NCI-H1930 (cell line): ENCODE data around the gene NUFIP2.
"Not testable (repeated sequence)": the region's sequence is repeated elsewhere in the genome, so short reads cannot be mapped to it uniquely, and the experiment has no call there.

ENCODE experiments used
- DNase-seq, 2 experiments: peaks; one replicate each; lab custom pipeline; 2025; lab: John Stamatoyannopoulos, UW

The NUFIP2 gene, protein sequence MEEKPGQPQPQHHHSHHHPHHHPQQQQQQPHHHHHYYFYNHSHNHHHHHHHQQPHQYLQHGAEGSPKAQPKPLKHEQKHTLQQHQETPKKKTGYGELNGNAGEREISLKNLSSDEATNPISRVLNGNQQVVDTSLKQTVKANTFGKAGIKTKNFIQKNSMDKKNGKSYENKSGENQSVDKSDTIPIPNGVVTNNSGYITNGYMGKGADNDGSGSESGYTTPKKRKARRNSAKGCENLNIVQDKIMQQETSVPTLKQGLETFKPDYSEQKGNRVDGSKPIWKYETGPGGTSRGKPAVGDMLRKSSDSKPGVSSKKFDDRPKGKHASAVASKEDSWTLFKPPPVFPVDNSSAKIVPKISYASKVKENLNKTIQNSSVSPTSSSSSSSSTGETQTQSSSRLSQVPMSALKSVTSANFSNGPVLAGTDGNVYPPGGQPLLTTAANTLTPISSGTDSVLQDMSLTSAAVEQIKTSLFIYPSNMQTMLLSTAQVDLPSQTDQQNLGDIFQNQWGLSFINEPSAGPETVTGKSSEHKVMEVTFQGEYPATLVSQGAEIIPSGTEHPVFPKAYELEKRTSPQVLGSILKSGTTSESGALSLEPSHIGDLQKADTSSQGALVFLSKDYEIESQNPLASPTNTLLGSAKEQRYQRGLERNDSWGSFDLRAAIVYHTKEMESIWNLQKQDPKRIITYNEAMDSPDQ

DNA sequence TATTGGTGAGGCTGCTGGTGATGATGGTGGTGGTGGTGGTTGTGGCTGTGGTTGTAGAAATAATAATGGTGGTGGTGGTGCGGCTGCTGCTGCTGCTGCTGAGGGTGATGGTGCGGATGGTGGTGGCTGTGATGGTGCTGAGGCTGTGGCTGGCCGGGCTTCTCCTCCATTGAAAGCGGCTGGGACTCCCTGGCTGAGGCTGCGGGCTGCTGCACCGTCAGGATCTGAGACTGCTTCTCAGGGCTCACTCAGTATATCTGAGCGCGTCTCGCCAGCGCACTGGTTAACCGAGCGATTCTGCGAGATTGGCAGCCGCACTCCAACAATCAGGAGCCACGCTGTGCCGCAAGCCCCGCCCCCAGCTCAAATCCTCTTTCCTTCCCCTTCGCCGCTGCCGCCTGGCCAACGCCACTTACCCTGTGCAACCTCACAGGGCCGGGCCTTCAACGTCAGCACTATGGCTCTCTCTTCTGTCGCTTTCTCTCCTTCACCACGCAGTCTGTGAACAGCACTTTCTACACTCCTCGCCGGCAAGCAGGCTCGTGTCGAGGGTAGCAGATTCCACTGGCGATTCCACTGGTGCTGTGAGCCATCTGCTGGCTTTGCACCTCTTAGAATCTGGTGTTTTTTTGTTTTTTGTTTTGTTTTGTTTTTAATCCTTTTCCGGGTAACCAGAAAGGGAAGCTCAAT, at the start of gene NUFIP2:
TSS of gene NUFIP2 (minus strand) at position 259 of the 690 bp plus-strand sequence. CDS start at position 170, 89 bp downstream.
- peak; percentile 96 to 97 for DNase-seq

DNA sequence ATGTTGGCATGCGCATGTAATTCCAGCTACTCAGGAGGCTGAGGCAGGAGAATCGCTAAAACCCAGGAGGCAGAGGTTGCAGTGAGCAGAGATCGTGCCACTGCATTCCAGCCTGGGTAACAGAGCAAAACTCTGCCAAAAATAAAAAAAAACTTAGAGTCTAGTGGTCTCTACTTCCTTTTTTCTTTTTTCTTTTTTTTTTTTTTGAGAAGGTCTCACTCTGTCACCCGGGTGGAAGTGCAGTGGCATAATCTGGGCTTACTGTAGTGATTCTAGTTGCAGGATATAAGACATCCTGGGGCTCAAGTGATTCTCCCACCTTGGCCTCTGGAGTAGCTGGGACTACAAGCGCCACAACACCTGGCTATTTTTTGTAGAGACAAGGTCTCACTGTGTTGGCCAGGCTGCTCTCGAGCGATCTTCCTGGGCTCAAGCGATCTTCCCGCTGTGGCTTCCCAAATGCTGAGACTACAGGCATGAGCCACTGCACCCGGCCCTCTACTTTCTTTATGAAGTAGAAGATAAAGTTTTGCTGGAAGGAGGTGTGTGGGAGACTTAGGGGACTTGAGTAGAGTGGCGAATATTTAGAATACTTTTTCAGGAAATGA, 48.3 kb upstream of the NUFIP2 start:
- no peak for DNase-seq

GRCh38 chr17:29341726-29342125, 47.8 kb upstream of the NUFIP2 start:
- no peak for DNase-seq

DNA sequence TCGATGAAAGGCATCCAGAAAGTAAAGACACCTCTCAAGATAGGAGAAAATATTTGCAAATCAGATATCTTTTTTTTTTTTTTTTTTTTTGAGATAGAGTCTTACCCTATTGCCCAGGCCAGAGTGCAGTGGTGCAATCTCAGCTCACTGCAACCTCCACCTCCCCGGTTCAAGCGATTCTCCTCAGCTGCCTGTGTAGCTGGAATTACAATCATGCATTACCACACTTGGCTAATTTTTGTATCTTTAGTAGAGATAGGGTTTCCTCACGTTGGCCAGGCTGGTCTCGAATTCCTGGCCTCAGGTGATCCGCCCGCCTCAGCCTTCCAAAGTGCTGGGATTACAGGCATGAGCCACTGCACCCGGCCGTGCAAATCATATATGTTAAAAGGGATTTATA, 45.1 kb upstream of the NUFIP2 start:
- not testable (repeated sequence) for DNase-seq

DNA sequence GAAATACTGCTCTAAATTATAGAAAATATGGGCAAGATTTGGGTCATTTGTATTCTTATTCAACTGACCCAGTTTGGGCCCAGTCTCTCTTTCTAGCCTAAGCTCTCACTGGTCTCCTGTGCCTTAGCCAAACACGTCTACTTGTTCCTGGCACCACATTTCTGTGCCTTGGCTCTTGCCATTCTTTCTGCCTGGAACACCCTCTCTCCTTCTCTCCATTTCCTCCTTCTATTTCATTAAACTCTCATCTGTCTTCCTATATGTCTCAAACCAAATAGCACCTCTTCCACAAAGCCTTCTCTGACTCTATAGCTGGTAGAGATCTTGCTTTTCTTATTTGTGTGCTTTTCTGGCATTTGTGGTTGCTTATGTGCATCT, 37.7 kb upstream of the NUFIP2 start:
- no peak for DNase-seq

GRCh38 chr17:29331075-29331707, 37.2 kb upstream of the NUFIP2 start:
- DNase-seq = no peak

GRCh38 chr17:29327412-29327811, 33.5 kb upstream of the NUFIP2 start:
- DNase-seq = no peak

GRCh38 chr17:29326023-29326813, 32.3 kb upstream of the NUFIP2 start:
- no peak for DNase-seq

DNA sequence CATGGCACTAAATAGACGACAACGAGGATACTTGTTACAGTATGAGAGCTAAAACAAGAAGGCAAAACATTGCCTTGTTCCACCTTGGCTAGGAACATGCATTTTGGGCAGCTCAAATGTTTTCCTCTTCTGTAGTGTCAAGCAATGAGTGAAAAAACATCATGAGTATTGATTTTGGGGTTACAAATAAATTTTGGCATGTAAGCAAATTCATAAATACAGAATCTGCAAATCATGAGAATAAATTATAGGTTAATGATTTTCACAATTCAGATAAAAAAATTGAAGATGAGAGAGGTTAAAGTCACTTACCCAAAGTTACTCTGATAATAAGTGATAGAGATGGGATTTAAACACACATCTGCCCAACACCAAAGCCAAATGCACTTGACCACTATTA, 28.4 kb upstream of the NUFIP2 start:
- DNase-seq = no peak

- no peak for DNase-seq
These were observed 9.4 kb upstream of the NUFIP2 start for GRCh38 chr17:29303386-29303785.

DNA sequence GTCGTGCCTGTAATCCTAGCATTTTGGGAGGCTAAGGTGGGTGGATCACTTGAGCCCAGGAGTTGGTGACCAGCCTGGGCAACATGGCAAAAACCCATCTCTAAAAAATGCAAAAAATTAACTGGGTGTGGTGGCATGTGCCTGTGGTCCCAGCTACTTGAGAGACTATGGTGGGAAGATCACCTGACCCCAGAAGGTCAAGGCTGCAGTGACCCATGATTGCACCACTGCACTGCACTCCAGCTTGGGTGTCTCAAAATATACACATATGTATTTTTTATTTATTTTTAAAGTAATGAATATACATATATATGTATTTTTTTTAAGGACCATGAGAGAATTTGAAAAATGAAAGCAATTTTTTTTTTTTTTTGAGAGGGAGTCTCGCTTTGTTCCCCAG, 5.1 kb upstream of the NUFIP2 start:
- no peak for DNase-seq

- DNase-seq = no peak
These were observed 1.5 kb upstream of the NUFIP2 start for GRCh38 chr17:29295420-29295819.

- no peak for DNase-seq
These were observed 592 bp upstream of the NUFIP2 start for GRCh38 chr17:29294580-29294900.

- peak; percentile 18 to 50 for DNase-seq
These were observed 707 bp downstream of the NUFIP2 start for GRCh38 chr17:29292992-29293889.

- peak in 1 of 2 experiments; percentile 18 for DNase-seq
These were observed 1.6 kb downstream of the NUFIP2 start for GRCh38 chr17:29292071-29292991.

DNA sequence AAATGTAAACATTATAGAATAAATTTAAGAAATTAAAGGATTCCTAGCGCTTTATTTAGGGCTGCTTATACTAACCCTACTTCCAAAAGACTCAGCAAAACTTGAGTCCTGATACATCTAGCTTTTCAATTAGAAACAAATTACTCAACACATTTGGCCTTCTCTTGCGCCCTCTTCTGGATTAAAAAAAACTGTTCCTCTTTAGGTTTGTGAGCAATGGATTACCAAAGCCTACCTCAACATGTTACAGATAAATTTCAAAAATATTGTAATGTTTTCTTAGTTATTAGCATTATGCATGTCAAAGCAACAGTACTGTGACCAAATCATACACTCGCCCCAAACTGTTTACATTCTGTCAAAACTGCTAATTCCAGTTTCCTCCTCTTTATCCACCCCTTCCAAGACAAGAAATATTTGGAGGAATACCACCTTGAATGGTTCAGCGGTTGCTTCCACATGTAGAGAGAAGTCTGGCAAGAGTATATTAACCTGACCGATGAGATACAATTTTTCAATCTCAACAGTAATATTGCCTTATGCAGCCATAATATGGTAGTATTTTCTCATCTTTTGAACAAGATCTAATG, 2.7 kb downstream of the NUFIP2 start:
- DNase-seq = peak; percentile 12 to 60

GRCh38 chr17:29289852-29290251, 4.1 kb downstream of the NUFIP2 start:
- DNase-seq = no peak

- no peak for DNase-seq
These were observed 10.0 kb downstream of the NUFIP2 start for GRCh38 chr17:29283961-29284360.

DNA sequence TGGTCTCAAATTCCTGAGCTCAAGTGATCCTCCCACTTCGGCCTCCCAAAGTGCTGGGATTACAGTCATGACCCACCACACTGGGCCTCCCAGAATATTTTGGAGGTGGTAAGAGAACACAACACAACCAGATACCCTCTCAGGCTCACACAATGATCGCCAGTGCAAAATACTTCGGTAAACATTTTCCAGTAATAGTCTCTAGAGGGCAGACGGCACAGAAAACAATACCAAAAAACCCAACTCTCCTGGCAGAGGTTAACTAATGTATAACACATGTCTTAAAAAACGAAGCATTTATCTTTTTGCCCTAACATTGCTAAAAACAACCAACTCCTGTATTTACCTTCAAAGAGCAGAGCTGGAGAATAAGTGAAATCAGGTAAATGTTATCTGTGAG, 10.5 kb downstream of the NUFIP2 start:
- DNase-seq = no peak
